T-cell (primary cell): ENCODE results near the gene MFSD2A. TPM values are rescaled to one million over a fixed set of nuclear protein-coding genes. Genes with fewer than 3 reads are reported as not detected.
"Not testable (repeated sequence)": the region's sequence is repeated elsewhere in the genome, so short reads cannot be mapped to it uniquely, and the experiment has no call there.

Experiments used
- ATAC-seq, 4 experiments: fragments of 200-7000 bp in 3 of 4; fragments of 150-1000 bp in 1 of 4; cut with Tn5 transposase; replicated peaks in 1 of 4; 1 replicate in 3 of 4; 2 replicates in 1 of 4; pipeline ENCODE4 v1.10.0; 2021; ENCODE audit warnings: moderate library complexity in 3 of 4, mild to moderate bottlenecking in 2 of 4, moderate number of reproducible peaks in 1 of 4
- CTCF ChIA-PET, 2 donors: fragments of 300-600 bp; sonication (Branson Sonifier 250); formaldehyde crosslinking; loops; one replicate each; lab custom pipeline; 2022; ENCODE audit warnings: antibody characterized with exemption in 2 of 2; lab: Charles Lee
- POLR2A ChIA-PET, 2 donors: fragments of 300-600 bp; sonication (Branson Sonifier 250); formaldehyde crosslinking; loops; one replicate each; lab custom pipeline; 2022; ENCODE audit warnings: antibody characterized with exemption in 2 of 2; lab: Charles Lee
- DNase-seq, 35 experiments: peaks; one replicate each; pipeline versions ENCODE4 v3.0.0 to v3.0.0-alpha.2; 2013 to 2023
- H3K27ac ChIP-seq: one replicate; pipeline ENCODE4 v1.5.1; 2013; ENCODE audit warnings: low read length
- H3K27me3 ChIP-seq, 2 experiments: replicated peaks in 1 of 2; 1 replicate in 1 of 2; 2 replicates in 1 of 2; pipeline versions ENCODE4 v1.6.1 to v1.7.0; 2013; ENCODE audit warnings: low read length in 1 of 2, mixed read lengths in 1 of 2; ENCODE audit not compliant: control insufficient read depth in 2 of 2, insufficient read depth in 2 of 2; ENCODE audit errors: extremely low read depth in 1 of 2
- H3K36me3 ChIP-seq, 2 donors: 1 replicate in 1 of 2; 2 replicates in 1 of 2; pipeline versions ENCODE4 v1.6.1 to v1.7.0; 2013; ENCODE audit warnings: low read length in 1 of 2; ENCODE audit not compliant: control insufficient read depth in 2 of 2, insufficient read depth in 1 of 2; ENCODE audit errors: extremely low read depth in 1 of 2
- H3K4me1 ChIP-seq, 2 experiments: 1 replicate in 1 of 2; 2 replicates in 1 of 2; pipeline versions ENCODE4 v1.6.1 to v1.7.0; 2013; ENCODE audit warnings: low read length in 2 of 2, mixed read lengths in 1 of 2; ENCODE audit not compliant: insufficient read depth in 2 of 2, control insufficient read depth in 1 of 2; ENCODE audit errors: extremely low read depth in 1 of 2
- H3K4me3 ChIP-seq, 2 donors: 1 replicate in 1 of 2; 2 replicates in 1 of 2; pipeline versions ENCODE4 v1.5.1 to v1.7.0; 2013; ENCODE audit warnings: mild to moderate bottlenecking in 2 of 2, low read length in 1 of 2, moderate library complexity in 1 of 2; ENCODE audit not compliant: control insufficient read depth in 1 of 2; ENCODE audit errors: extremely low read depth in 1 of 2
- H3K9me3 ChIP-seq: 2 replicates; pipeline ENCODE4 v1.7.0; 2013
- H3K27ac Mint-ChIP-seq, 2 donors: one replicate each; pipeline ENCODE4 v1.8.0; 2020 to 2021; ENCODE audit warnings: mild to moderate bottlenecking in 2 of 2, mixed read lengths in 2 of 2
- H3K27me3 Mint-ChIP-seq, 2 donors: one replicate each; pipeline ENCODE4 v1.8.0; 2021 to 2022; ENCODE audit warnings: mixed read lengths in 2 of 2
- H3K36me3 Mint-ChIP-seq: one replicate; pipeline ENCODE4 v1.8.0; 2021; ENCODE audit warnings: mixed read lengths
- H3K4me1 Mint-ChIP-seq, 3 donors: one replicate each; pipeline ENCODE4 v1.8.0; 2020 to 2022; ENCODE audit warnings: mixed read lengths in 3 of 3, mild to moderate bottlenecking in 1 of 3
- H3K4me3 Mint-ChIP-seq, 3 donors: one replicate each; pipeline ENCODE4 v1.8.0; 2020 to 2022; ENCODE audit warnings: mild to moderate bottlenecking in 3 of 3, mixed read lengths in 3 of 3, moderate library complexity in 3 of 3
- H3K9me3 Mint-ChIP-seq, 3 donors: one replicate each; pipeline ENCODE4 v1.8.0; 2020 to 2022; ENCODE audit warnings: mixed read lengths in 3 of 3
- WGBS: methylation state at CpG from one replicate; pipeline ENCODE4 v1.1.5; 2013; ENCODE audit warnings: missing lambda C conversion rate; ENCODE audit not compliant: insufficient coverage; 5-methylcytosine and 5-hydroxymethylcytosine counted together
- total RNA-seq, 35 experiments: library from RNA in 6 of 35; stranded (reverse) in 6 of 35; fragments of 120-200 nt in 1 of 35; gene quantifications; one replicate each; pipeline versions ENCODE4 v1.2.1 to v1.2.4 and lab custom pipeline; 2013 to 2026

MFSD2A gene
- total RNA-seq, 5 donors from 2014 or later (not counting 1 experiment from before 2014, with no cell fraction given) = 0.39 to 3.5 (median 1.4) TPM

DNA sequence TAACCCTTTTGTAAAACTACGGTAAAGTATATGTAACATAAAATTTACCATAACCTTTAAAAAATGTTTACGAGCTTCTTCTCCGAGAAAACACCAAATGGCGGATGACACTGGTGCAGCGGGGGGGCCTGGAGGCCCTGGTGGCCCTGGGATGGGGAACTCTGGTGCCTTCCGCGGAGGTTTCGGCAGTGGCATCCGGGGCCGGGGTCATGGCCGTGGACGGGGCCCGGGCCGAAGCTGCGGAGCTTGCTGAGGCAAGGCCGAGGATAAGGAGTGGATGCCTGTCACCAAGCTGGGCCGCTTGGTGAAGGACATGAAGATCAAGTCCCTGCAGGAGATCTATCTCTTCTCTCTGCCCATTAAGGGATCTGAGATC lies 7.5 kb downstream of the MFSD2A start:
- DNase-seq (no peak), ATAC-seq (no peak)
- H3K9me3 Mint-ChIP-seq = no peaks in the 10 kb centered on the region
- Histone ChIP-seq H3K27ac (no peak overlapping the region), H3K4me1 (peaks cover 4 to 11% of the 10 kb centered on the region in 2 experiments), H3K27me3 (no peaks in the 10 kb centered on the region), H3K9me3 (no peaks in the 10 kb centered on the region), H3K36me3 (no peaks in the 10 kb centered on the region), H3K4me3 (no peak overlapping the region)
- 99% methylated on average over 10 of the region's 17 CpGs for WGBS
- no peak overlapping the region for H3K27ac Mint-ChIP-seq
- H3K4me3 Mint-ChIP-seq = no peak overlapping the region
- CTCF ChIA-PET = no interaction called here
- peaks cover 6 to 11% (median 6%) of the 10 kb centered on the region in 3 donors for H3K4me1 Mint-ChIP-seq
- POLR2A ChIA-PET = interaction anchor here in 1 of 2 donors (0.6 kb wide), 1 partner anchor 578 kb away, joined by 5 read pairs; no protein-coding TSS in a partner anchor
- no peaks in the 10 kb centered on the region for H3K36me3 Mint-ChIP-seq
- no peaks in the 10 kb centered on the region for H3K27me3 Mint-ChIP-seq

DNA sequence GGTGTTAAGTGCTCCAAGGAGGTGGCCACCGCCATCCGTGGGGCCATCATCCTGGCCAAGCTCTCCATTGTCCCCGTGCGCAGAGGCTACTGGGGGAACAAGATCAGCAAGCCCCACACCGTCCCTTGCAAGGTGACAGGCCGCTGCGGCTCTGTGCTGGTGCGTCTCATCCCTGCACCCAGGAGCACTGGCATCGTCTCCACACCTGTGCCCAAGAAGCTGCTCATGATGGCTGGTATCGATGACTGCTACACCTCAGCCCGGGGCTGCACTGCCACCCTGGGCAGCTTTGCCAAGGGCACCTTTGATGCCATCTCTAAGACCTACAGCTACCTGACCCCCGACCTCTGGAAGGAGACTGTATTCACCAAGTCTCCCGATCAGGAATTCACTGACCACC lies 8.0 kb downstream of the MFSD2A start:
- CTCF ChIA-PET, H3K4me3 Mint-ChIP-seq, H3K4me3 ChIP-seq, H3K27me3 Mint-ChIP-seq, H3K27me3 ChIP-seq, H3K36me3 Mint-ChIP-seq, POLR2A ChIA-PET, H3K9me3 Mint-ChIP-seq, ATAC-seq, H3K27ac Mint-ChIP-seq, H3K27ac ChIP-seq, H3K9me3 ChIP-seq, DNase-seq, H3K36me3 ChIP-seq: not testable (repeated sequence)
- 94% methylated on average over 6 of the region's 13 CpGs for WGBS
- peaks cover 6 to 11% (median 6%) of the 10 kb centered on the region in 3 donors for H3K4me1 Mint-ChIP-seq
- peaks cover 4 to 11% of the 10 kb centered on the region in 2 experiments for H3K4me1 ChIP-seq

GRCh38 chr1:39964552-39964951 lies 9.6 kb downstream of the MFSD2A start:
- peaks cover 6 to 10% (median 6%) of the 10 kb centered on the region in 3 donors for H3K4me1 Mint-ChIP-seq
- ChIA-PET POLR2A (no interaction called here), CTCF (interaction anchor here in 1 of 2 donors (0.8 kb wide), 1 partner anchor 50 kb away, joined by 3 read pairs; no protein-coding TSS in a partner anchor)
- H3K27me3 Mint-ChIP-seq = no peaks in the 10 kb centered on the region
- no peak for ATAC-seq
- no peaks in the 10 kb centered on the region for H3K27me3 ChIP-seq
- no peaks in the 10 kb centered on the region for H3K9me3 ChIP-seq
- no peak overlapping the region for H3K27ac ChIP-seq
- no peak overlapping the region for H3K4me3 ChIP-seq
- peaks cover 0 to 2% of the 10 kb centered on the region in 2 donors for H3K36me3 ChIP-seq
- no peaks in the 10 kb centered on the region for H3K36me3 Mint-ChIP-seq
- no peak overlapping the region for H3K4me3 Mint-ChIP-seq
- H3K4me1 ChIP-seq = peaks cover 4 to 11% of the 10 kb centered on the region in 2 experiments
- no peak overlapping the region for H3K27ac Mint-ChIP-seq
- no peaks in the 10 kb centered on the region for H3K9me3 Mint-ChIP-seq
- no peak for DNase-seq
- WGBS = no CpG with 5 or more reads among the region's 4 CpGs

DNA sequence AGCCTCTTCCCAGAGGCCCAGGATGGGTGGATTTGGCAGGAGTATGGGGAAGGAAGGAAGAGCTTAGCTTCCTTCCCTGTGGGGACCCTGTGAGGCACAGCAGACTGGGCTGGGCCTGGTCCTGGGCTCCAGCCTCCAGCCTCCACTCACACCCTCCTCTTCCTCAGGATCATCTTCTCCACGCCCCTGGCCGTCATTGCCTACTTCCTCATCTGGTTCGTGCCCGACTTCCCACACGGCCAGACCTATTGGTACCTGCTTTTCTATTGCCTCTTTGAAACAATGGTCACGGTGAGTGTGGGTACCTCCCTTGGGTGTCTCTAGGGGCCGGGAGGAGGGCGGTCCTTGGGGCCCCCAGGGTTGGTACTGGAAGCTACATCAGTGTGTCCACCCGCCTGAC lies 10.1 kb downstream of the MFSD2A start:
- POLR2A ChIA-PET = no interaction called here
- CTCF ChIA-PET = no interaction called here
- no peak overlapping the region for H3K27ac Mint-ChIP-seq
- H3K27me3 Mint-ChIP-seq = no peaks in the 10 kb centered on the region
- Histone ChIP-seq H3K36me3 (peaks cover 0 to 2% of the 10 kb centered on the region in 2 donors), H3K27ac (no peak overlapping the region), H3K4me3 (no peak overlapping the region), H3K9me3 (no peaks in the 10 kb centered on the region), H3K27me3 (no peaks in the 10 kb centered on the region), H3K4me1 (peaks cover 4 to 10% of the 10 kb centered on the region in 2 experiments)
- no peak overlapping the region for H3K4me3 Mint-ChIP-seq
- H3K9me3 Mint-ChIP-seq = no peaks in the 10 kb centered on the region
- ATAC-seq (no peak), DNase-seq (no peak)
- peaks cover 6% of the 10 kb centered on the region in 3 donors for H3K4me1 Mint-ChIP-seq
- H3K36me3 Mint-ChIP-seq = no peaks in the 10 kb centered on the region
- 94% methylated on average over 7 of the region's 9 CpGs for WGBS

DNA sequence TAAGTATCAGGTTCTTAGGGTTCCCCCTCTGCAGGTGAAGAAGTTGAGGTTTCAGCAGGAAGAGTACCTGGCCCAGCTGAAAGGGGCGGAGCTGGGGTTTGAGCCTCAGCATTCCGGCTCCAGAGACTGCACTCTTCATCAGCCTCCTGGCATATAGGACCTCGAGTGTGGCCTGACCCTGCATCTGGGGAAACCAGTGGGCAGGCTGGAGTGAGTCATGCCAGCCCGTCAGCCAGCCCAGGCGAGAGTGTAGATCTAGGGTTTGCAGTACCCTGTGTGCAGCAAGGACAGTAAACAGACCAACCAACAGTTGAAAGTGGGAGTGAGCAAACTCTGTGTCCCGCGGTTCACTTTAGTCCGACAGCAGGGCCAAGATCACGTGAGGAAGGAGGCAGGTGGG lies 14.1 kb downstream of the MFSD2A start:
- no peaks in the 10 kb centered on the region for H3K27me3 ChIP-seq
- no peaks in the 10 kb centered on the region for H3K9me3 Mint-ChIP-seq
- no peaks in the 10 kb centered on the region for H3K36me3 Mint-ChIP-seq
- no peak for DNase-seq
- POLR2A ChIA-PET = no interaction called here
- H3K27ac ChIP-seq = no peak overlapping the region
- peaks cover 0 to 5% (median 5%) of the 10 kb centered on the region in 3 donors for H3K4me1 Mint-ChIP-seq
- no peak overlapping the region for H3K4me3 Mint-ChIP-seq
- H3K4me1 ChIP-seq = peaks cover 0 to 4% of the 10 kb centered on the region in 2 experiments
- peaks cover 0 to 2% of the 10 kb centered on the region in 2 donors for H3K36me3 ChIP-seq
- ATAC-seq = no peak
- CTCF ChIA-PET = no interaction called here
- H3K9me3 ChIP-seq = no peaks in the 10 kb centered on the region
- no peak overlapping the region for H3K27ac Mint-ChIP-seq
- no peak overlapping the region for H3K4me3 ChIP-seq
- no peaks in the 10 kb centered on the region for H3K27me3 Mint-ChIP-seq
- WGBS = 81% methylated on average over 5 of the region's 9 CpGs

GRCh38 chr1:39969531-39970270 lies 14.8 kb downstream of the MFSD2A start:
- CTCF ChIA-PET = no interaction called here
- Mint-ChIP-seq H3K36me3 (no peaks in the 10 kb centered on the region), H3K4me3 (no peak overlapping the region), H3K9me3 (no peaks in the 10 kb centered on the region), H3K27ac (no peak overlapping the region), H3K27me3 (no peaks in the 10 kb centered on the region), H3K4me1 (peaks cover 0 to 5% (median 5%) of the 10 kb centered on the region in 3 donors)
- peaks cover 0 to 4% of the 10 kb centered on the region in 2 experiments for H3K4me1 ChIP-seq
- H3K27ac ChIP-seq = no peak overlapping the region
- no peaks in the 10 kb centered on the region for H3K27me3 ChIP-seq
- peaks cover 0 to 2% of the 10 kb centered on the region in 2 donors for H3K36me3 ChIP-seq
- POLR2A ChIA-PET = no interaction called here
- no peak for ATAC-seq
- no peak overlapping the region for H3K4me3 ChIP-seq
- H3K9me3 ChIP-seq = no peaks in the 10 kb centered on the region
- WGBS = 100% methylated on average over 4 of the region's 13 CpGs
- DNase-seq = no peak
